Hepatic stellate cell (primary cell): Measurements from ENCODE around the gene NTNG1.

Experiments used
- DNase-seq: peaks from one replicate; pipeline ENCODE4 v3.0.0; 2011; ENCODE audit warnings: low spot score

The NTNG1 gene

DNA sequence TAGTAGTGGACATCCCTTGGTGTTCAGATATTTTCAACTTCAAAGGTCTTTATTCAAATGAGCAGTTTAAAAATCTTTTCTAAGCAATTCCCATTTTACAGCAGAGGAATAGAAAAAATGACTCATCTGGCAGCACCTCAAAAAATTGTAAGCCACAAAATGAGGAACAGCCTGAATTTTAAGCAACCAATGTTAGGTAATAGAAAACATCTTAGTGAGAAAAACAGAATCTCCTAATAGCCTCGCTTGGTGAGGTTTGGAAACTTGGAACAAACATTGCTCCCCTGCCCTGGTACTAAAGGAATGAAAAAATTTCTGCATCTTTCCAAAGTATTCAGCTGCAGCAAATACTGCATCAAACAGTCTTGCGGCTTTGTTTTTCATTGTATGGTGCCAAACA lies 264.4 kb downstream of the NTNG1 start:
- no peak for DNase-seq

DNA sequence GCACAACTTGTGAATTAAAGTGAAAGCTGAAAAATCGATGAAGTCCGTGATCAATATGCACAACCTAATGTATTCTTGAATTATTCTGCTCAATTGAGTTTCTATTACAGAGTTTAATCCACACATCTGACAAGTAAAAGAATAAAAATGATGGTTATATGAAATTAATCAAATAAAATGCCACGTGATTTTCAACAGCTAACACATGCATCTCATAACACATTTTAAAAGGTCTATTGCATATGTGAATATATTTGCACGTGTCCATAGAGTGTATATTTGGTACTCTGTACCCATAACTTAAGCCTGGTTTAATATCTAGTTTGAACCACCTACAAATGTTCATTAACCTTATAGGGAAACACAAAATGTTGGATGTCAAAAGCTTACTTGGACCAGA lies 266.2 kb downstream of the NTNG1 start:
- DNase-seq = no peak

DNA sequence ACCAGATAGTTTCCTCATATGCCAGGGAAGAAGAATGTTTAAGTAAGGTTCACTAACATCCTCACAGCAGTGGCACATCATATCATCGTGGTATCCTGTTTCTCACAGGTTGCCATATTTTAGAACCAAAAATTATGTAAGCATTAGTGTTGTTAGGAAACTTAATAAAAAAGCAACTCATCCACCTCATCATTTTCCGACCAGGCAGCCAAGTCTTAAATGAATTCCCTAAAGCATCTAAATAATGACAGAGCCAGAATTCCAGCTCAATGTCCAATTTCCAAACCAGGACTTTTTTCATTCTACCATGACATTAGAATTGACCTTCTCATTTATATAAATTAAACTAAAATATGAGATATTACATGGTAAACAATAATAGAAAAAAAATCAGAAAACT lies 272.7 kb downstream of the NTNG1 start:
- DNase-seq = no peak

DNA sequence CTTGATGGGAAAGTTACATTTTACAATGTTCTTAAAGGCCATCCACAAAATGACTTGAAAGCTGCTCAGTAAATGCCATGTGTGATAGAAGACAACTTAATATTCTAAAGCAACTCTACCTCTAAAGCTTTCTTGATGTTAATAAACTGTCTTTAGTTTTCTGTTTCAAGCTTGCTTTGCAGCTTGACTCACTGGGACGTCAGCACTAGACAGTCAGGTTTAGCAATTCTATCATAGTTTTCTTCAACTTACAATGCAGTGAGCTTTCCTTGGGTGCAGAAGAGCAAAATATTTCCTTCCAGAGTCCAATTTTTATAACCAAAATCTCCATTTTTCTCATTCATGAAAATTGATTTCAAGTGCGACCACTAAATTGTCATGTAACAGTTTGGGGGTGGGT lies 273.1 kb downstream of the NTNG1 start:
- no peak for DNase-seq

DNA sequence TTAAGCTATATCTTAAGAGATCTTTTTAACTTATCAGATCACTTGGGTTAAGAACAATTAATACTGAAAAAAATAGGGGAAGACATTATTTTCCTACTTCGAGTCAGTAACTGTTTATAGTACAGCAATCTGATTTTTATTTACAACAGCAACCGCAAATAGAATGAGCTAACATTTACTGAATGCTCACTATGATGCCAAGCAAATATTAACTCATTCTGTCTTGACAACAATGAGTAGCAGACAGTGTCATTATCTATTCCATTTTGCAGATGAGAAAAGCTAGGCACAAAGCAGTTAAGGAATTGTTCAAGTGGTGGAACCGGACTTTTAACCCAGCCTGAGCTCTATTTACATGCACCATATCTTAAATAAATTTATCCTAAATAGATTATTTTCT lies 273.7 kb downstream of the NTNG1 start:
- no peak for DNase-seq

DNA sequence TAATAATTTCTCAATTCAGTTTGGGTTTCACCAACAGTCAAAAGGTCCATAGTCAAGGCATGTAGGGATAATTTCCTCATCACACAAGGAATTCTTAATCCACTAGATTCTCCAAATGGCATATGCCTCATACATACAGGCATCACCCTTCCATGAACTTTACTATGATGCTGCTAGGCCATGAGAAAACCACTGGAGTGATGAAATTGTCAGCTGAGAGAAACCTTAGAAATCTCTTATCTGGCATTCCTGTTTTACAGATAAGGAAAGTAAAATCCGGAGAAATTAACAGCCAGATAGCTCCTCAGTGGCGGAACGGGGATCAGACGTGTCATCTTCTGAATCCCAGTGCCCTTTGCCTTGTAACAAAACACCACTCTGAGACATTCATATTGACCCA lies 274.4 kb downstream of the NTNG1 start:
- DNase-seq = no peak

DNA sequence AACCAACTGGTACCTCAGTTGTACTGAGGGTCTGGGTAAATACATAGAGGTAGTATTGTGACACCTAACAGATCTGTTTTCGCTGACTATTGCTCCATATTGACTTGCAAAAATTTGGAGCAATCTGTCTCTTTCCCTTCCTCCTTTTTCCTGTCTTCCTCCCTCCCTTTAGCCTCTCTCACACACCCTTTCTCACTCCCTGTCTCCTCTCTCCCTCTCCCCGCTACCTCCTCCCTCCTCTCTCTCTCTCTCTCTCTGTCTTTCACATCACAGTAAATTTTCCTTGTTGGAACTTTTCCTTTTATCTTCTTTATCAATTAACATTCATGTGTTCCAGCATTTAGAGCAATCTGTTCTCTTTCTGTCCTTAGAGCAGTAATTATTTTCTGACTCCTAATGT lies 278.2 kb downstream of the NTNG1 start:
- DNase-seq = no peak

DNA sequence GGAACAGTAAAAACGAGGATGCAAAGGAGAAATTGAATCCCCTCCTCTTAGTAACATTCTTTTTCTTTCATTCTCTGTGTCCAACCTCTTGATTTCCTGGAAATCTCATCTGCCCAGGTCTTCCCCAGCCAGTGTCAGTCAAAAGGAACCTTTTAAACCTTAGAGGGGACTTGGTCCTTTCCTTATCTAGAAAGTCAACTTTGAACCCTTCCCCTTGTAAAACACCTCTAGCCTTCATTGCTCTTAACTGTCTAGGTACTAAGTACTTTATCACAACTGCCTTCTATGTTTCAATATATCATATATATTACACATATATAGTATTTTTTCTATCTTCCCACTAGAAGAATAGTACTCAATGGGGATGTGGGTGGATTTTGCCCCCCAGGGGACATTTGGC lies 282.1 kb downstream of the NTNG1 start:
- DNase-seq = no peak

DNA sequence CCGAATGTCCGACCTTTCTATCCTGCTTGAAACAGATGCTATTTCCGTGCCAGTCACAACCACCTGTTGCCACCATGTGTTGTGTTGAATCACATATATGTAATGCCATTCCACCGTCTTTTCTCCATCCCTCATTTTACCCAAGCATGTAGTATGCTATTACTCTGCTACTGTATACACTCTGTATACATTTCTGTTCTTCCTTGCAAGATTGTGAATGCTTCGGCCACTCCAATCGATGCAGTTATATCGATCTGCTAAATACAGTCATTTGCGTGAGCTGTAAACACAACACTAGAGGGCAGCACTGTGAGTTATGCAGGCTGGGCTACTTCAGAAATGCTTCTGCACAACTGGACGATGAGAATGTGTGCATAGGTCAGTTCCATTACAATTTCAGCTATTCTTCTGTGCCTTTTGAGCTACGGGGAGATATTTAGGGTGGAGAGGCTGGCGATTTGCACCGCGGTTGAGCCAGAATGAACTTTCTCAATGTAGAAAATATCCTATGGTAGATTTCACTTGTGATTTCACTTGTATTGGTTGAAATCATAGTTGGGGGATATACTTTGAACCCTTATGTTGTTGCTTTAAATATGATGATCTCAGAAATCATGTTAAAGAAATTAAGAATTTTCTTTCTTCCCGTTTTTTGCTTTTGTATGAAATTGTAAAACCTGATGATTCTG lies 289.8 kb downstream of the NTNG1 start:
- peak; percentile 0 for DNase-seq

DNA sequence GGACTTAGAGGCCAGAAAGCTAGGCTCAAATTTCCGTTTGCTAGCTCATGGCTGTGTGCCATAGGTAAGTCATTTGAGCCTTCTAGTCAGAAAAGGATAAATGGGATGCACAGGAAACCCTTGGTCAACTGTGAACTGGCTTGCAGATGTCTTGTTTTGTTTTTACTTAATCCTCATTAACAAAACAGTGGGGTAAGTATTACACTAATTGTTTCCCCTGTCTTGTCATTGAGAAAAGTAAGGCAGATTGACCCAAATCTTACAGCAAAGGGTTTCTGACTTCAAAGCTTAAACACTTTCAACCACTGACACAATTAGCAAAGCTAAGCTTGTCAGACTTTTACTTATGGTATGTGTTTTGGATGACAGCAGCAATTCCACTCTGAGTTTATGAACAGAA lies 291.3 kb downstream of the NTNG1 start:
- DNase-seq = no peak

DNA sequence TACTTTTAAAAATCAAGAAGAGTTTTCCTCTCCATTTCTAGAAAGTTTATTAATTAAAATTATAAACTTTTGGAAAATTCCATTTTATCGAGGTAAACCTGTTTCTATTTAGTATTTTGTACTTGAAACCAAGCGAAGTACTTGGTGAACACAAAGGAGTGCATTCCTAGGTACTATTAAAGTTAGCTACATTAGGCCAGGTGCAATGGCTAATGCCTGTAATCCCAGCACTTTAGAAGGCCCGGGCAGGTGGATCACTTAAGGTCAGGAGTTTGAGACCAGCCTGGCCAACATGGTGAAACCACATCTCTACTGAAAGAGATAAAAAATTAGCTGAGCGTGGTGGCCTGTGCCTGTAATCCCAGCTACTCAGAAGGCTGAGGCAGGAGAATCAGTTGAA lies 292.2 kb downstream of the NTNG1 start:
- no peak for DNase-seq

DNA sequence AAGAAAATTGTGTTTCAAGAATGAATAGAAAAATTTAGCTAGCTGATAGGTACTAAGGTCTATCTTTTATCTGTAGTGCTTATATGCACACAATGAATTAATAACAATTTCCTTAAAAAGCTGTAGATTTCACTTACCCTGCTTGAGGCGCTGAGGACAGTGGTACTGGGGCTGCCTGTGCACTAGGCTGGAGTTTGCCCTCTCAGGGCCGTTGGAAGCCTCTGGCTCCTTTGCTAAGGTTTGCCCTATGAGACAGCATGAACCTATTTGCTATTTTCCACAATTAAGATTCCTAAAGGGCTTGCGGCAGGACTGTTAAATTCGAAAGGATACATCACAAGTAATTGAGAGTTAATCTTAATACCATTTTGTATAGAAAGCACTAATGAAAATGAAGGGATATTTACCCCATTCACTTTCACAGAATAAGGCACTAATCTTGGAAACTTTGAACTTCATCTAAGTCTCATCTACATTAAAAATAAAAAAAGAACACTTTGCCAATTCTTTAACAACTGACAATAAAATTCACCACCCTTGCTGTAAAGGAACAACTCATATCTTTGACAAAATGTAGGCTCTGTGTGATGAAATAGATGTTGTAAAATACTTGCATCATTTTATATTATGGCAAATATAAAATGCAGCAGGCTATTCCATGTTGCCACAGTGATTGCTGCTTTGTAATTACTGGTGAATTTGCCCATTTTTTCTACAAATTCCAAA lies 293.0 kb downstream of the NTNG1 start:
- DNase-seq = no peak

DNA sequence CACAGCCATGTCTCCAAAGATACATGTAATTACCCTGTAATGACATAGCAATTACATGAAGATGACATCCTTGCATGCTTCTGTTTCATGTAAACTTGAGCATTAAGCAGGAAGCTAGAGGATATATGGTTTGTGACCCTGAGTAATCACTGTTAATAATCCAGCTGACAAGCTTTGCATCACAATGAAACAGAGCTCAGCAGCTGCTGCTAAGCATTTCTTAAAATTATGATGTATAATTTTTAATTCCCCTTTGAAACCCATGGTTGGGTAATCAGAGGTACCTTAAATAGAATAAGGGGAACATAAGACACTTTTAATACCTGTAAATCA lies 293.5 kb downstream of the NTNG1 start:
- no peak for DNase-seq

DNA sequence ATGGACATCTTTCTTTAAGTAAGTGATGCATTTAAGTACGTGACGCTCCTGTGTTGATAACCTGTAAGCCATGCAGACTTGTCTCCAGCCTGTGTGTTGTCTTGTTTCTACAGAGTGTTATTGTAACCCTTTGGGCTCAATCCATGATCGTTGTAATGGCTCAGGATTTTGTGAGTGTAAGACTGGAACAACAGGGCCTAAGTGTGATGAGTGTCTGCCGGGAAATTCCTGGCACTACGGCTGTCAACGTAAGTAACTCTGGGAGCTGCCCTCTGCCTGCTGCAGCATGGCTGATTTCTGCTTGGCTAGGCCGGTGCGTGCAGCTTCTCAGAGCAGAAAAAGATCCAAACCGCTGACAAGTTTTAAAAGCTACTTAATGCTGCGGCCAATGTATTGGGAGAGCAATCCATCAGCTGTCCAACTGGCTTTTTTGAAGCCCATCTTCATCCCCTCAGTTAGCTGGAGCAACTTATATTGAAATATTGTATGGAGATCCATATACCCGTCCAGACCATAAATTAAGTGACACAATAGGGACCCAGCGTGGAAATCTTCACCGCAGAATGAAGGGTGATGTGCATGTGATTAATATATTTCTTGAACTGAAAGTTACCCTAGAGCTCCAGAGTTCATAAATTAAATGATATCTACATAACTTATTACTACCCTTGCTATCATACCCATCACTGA lies 295.9 kb downstream of the NTNG1 start:
- no peak for DNase-seq

DNA sequence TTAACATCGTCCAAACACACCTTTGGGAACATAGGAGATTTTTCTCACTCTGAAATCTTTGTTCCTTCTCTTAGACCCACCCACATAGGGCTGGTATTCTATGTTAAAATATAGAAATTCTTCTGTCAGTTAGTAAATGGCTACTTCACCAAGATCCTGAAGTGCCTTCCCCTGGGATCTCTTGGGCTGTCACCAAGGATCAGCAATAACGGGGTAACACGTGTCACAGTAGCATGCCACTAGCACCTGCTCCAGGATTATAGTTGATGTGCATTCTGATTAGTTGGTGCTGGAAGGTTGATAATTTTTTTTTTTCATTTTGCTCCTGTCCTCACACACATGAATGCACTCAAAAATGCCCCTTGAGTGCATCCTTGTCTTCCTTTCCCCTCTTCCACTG lies 298.7 kb downstream of the NTNG1 start:
- no peak for DNase-seq

DNA sequence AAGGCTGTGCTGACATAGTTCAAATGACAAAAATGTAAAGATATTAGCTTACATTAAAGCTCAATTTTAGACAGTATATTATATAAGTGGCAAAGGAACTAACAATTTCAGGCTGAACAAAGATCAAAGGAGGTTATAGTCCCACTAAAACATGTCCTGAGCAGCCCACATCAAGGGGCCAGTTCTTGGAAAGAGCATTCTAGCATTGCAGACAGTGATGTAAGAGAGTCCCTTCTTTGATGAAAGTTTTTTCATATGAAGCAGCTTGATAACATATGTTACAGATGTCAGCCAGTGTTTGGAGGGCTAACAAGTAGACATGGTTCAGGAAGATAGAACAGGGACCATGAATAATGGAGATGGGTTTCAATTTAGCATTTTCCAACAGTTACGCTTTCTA lies 301.7 kb downstream of the NTNG1 start:
- no peak for DNase-seq

DNA sequence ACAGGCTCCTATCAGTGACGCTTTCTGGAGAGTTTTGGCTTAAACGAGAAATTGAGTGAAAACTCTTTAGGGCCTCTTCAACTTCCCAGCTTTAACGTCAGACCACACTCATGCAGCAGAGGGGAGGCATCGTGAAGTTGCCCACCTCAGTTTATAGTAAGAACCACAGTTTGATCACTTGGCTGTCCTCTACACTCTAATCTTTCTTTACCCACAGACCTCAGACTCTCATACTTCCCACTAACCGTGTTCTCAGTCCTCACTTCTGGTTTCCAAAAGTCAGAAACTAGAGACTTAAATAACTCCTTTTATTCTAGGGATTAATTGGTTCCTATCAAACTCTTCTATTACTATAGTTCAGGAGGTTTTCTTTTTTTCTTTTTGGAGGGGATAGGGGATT lies 302.2 kb downstream of the NTNG1 start:
- DNase-seq = no peak

DNA sequence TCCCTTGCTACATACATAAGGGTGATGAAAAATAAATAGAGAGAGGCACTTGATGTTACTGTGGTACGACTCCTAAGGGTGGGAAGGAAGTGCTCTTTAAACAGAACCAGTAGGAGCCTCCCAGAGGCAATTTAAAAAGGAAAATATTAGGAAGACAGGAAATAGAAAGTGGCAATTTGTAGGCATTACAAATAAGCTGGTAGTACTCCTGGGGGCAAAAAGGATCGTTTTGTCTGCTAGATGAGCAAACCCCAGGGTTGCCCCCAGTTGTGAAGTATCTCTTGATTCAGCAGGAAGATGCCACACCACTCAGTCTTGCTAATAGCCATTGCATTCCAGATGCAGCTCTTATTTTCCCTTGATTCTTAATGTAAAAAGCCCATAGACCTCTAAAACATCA lies 303.0 kb downstream of the NTNG1 start:
- DNase-seq = no peak

DNA sequence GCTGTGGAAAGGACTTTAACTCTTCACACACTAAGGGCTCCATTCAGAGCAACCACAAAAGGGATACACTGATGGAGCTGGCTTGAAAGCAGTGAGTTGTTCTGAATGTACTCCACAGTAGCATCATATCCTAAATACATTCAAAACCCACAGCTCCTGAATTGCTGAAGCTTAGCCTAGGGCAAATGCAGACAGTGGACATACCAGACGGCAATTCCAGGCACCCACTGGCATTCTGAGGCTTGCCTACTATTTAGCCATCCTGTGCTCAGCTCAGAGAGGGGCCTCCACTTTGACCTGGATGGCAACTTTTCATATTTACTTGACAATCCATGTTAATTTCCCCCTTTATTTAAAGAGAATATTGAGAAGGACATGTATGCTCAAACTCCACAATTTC lies 303.5 kb downstream of the NTNG1 start:
- no peak for DNase-seq

DNA sequence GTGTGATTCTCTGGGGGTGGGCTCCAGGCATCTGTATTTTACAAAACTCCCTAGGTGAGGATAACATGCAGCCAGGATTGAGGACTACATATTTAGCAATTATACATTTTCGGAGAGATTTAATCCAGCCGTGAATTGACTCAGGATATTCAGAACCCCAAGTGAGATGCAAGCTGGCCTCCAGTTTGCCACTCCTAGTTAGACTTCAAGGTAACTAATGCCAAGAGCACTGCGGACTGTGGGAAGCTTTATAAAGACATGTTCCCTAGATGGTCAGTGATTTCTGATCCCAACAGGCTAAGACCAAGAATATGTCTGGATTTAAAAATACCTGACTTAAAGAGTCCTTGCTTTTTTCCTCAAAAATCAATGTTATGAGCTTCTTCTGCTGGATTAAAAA lies 308.5 kb downstream of the NTNG1 start:
- no peak for DNase-seq

DNA sequence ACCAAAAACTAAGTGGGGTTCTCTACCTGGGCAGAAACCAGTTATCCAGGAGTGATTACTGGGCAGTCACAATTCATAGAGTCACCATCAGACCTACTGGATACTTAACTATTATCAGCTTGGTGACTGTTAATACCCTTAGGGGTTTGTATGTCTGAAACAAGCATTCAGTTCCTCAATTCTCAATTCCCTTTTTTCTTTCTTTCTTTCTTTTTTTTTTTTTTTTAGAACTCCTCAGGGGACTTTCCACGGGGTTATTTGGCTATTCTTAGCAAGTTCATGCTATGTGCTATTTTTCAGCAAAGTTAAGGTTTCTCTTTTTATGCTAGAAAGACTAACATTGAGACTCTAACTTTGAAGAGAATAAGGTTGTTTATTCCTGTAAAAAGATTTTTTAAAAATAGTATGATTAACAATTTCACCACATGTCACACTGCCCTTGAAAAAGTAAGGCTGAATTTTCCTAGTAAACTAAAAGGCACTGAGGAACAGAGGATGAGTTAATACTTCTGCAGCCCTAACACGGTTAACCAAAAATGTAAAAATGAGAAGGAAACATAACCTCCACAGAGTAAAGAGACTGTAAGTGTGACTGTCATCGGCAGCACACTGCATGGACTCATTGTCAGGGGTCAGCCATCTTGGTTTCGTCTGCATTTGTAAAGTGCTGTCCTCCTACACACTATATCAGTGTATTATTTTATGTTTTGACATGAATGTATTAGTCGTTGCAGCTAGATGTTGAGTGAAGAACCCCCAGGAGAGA lies 310.2 kb downstream of the NTNG1 start:
- no peak for DNase-seq

DNA sequence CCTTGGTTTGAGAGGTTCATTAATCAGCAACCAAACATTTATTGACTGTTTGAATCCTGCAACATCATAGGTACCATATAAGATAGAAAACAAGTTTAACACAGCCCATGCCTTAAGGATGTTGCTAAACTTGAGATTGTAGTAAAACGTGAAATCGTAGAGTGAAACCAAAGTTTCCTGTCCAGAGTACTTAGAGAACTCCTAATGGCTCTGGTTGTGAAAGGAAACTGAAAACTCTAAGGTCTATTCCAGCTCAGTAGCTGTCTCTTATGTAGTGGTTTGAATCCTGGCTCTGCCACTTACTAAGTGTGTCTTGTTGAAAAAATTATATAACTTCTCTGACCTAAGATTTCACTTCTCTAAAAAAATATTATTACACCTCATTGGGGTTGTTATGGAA lies 310.9 kb downstream of the NTNG1 start:
- DNase-seq = no peak

DNA sequence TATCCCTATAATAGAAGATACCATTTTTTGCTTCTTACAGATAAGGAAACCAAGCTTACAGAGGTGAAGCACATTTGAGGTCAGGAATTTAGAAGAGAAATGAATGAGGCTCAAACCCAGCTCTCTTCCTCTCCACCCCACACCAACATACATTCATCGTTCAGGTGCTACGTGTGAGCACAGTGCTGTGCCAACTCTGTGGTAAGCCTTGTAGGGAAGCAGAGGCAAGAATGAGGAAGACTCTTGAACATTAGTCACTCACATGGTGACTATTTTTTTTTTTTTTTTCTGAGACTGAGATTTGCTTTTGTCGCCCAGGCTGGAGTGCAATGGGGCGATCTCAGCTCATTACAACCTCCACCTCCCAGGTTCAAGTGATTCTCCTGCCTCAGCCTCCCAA lies 314.0 kb downstream of the NTNG1 start:
- no peak for DNase-seq
